GM19328 (cell line): Measurements from ENCODE around the gene LSM3.

Experiments
- ATAC-seq: cut with Tn5 transposase; IDR thresholded peaks from one replicate; pipeline ENCODE4 v1.9.1; 2021; ENCODE audit warnings: mild to moderate bottlenecking, moderate library complexity; ENCODE audit not compliant: unreplicated experiment

The LSM3 gene

DNA sequence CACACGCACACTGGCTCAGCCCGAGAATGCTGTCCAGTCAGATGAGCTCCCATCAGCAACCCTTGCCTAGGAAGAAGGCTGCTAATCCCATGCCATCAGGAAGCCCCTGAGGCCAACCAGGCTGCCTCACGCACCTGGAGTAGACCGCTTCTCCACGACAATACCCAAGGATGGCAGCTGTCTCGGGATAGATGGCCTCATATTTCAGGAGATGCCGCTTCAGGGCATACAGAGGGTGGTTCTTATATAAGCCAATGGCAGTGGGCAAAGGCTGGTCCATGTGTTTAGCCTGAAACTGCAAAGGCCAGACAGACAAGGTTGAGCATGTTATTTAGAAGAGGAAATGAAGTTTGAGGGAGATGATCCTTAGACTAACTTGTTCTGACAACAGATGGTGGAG, 22.4 kb upstream of the LSM3 start:
- ATAC-seq, result no peak

DNA sequence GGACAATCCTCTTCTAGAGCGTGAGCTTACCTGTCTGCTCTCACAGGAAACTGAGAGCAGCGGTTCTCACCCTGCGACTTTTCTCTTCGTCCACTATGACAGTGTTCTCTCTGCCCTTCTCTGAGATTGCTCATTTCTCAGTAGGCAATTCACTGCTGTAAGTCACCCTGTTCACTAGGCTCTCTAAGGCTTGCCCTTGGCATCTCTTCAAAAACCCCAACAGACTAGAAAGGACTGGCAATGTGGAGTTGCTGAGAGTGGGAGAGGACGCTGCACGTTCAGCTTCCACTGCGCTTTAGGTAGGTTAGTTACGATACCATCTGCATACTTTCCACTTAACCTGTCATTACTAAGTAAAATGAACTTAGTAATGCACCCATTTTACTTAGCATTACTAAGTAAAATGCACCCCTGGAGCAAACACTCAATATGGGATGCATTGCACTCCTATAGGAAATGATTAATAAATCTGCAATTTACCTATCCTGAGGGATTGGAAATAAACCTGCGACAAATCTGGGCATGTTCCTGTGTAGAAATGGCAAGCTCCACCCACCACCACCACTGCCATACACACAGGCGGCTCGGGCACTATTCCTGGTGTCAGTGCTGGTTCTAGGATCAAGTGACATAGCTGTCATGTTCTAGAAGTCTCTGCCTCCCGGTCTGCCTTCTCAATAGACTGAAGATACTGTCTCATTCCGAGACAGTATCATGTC, 21.6 kb upstream of the LSM3 start:
- no peak for ATAC-seq

DNA sequence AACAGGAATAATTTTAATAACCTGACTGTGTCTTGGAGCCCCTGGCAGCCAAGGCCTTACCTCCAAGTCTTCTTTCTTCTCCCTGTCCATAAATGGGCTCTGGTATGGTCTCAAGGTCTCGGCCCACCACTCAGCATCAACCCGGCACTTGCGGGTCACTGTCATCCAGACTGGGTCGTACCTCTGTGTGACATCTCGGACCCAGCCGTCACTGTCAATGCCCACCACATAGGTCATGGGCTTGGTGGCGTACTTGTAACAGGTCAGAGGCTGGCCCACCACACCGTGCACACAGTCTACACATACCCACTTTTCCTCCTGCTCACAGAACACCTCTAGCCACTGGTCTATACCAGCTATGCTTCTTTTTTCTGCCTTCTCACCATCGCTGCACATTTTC, 20.7 kb upstream of the LSM3 start:
- ATAC-seq, result no peak

DNA sequence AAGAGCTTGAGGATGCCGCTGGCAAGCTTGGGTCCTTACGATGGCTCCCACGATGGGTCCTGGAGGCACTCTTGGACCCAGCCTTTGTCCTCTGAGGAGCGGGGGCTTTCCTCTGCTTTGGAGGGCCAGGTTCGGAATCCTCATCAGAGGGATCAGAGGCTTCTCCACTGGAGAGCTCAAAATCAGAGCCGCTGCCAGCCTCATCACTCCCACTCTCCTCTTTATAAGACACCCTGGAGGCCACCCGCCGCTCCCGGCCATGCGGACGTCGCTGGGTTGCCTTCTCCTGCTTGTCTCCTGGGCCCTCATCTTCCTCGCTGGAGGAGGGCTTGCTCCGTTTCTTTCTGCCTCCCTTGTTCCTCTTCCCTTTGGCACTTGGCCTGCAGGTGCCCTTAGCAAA, 20.2 kb upstream of the LSM3 start:
- no peak for ATAC-seq

DNA sequence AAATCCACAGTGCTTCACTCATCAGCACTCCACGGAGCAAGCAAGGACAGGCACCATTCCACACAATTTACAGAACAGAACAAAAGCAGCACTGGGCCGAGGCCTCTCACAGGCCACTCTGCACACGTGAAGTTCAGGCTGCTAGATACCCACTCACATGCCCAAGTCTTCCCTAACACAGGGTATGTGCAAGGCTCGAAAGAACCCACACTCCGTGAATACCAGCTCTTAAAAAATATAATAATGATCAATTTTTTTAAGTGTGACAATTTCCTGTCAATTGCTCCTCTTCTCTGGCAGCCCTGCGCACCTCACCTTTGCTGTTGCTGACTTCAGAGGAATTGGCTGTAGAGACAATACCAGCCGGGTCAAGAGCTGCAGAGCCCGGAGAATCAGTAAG, 19.2 kb upstream of the LSM3 start:
- no peak for ATAC-seq

DNA sequence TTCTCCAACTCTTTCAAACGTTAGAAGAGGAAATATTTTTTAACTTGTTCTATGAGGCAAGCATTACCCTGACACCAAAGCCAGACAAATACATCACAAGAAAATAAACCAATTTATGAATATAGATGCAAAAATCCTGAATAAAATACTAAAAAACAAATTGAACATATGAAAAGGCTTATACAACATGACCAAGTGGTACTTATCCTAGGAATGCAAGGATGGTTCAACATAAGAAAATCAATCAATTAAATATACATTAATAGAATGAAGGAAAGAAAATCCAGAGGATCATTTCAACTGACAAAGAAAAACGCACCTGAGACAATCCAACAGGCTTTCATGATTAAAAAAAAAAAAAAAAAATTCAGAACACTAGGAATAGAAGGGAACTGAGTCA, 17.3 kb upstream of the LSM3 start:
- no peak for ATAC-seq

DNA sequence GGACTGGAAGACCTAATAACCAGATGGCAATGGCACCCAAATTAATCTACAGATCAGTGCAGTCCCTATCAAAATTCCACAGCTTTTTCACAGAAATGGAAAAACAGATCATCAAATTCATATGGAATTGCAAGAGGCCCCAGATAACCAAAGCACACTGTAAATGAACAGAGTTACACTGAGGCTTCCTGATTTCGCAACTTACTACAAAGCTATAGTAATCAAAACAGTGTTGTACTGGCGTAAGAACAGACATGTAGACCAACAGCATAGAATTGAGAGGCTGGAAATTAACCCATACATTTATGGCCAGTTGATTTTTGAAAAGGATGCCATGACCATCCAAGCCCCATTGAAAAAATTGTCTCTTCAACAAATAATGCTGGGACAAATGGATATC, 16.4 kb upstream of the LSM3 start:
- no peak for ATAC-seq

DNA sequence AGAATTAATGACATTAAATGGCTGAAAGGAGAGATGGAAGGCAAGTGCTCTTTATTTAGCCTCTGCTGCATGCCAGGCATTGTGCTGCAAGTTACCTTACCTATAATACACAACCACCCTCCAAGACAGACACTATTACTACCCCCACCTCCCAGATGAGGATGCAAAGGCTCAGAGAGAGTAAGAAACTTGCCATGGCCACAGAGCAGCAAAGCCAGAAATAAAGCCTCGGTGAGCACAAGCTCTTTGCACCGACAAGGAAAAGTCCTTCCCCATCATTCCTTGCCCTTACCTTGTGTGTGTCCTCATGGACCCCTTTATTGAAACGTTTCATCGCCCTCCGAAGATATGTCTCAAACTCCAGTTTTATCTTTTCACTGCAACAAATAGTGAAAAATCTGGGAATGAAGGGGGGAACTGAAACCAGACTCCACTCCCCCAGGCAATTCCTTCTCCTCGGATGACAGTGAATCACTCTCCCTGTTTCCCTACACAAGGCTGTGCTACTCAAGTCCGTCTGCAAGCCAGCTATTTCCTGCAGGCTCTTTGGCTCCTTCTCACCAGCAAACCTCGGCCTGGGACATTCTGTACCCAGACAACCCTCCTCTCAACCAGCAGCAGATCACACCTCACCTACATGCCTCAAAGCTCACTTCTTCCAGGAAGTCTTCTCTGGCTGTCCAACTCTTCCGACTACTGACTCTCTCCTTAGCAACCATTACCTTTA, 11.6 kb upstream of the LSM3 start:
- no peak for ATAC-seq

DNA sequence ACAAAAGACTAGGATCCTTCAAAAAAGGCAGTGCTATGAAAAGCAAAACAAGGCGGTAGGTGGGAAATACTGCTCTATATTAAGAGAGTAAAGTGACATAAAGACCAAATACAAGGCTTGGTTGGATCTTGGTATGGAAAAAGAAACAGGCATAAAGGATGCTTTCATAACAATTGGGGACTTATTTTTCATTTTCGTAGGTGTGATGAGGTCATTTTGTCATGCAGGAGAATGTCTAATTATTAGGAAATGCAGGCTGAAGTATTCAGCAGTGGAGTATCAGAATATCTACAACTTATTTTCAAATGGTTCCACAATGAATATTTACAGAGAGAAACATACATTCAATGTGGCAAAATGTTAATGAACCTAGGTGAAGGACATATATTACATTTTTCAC, 9.2 kb upstream of the LSM3 start:
- ATAC-seq, result no peak

DNA sequence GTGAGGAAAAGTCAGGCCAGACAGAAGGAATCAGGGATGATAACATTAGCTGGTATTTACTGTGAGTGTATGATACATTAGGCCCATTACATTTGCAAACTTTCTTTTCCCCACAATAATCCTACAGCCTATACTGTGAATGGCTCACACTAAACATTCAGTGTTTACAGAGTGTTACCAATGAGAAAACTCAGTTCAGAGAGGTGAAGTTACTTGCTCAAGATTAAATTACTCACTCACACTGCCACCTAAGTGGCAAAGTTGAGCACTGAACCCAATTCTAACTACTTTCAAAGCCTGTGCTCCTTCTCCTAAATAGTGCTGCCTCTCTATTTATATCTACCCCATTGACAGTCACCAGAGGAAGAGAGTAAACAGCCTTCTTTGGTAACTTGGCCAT, 8.7 kb upstream of the LSM3 start:
- no peak for ATAC-seq

DNA sequence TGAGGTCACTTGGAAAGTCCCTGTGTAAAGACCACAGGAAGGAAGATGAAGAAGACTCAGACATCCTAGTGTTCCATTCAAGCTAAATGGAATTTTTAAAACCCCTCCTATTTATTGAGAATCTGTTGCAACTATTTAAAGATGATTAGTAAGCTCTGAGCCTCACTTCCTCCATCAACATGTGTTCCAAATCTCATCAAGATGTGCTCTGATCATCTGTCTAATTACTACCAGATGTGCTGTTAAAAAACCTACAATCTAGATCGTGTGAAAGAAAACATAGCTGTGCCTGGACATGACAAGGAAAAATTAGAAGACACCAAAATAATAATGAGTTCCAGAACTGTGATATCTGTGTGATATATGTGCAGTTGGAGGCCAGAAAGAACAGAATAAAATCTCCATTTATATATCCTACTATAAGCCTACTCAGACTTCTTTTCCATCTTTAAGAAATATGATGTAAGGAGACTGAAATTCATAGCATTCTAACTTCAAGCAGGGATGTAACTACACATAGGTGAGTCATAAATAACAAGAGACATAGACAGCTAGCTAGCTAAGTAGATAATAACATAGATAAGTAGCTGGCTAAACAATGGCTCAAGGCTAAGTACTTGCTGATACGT, 8.0 kb upstream of the LSM3 start:
- ATAC-seq, result no peak

DNA sequence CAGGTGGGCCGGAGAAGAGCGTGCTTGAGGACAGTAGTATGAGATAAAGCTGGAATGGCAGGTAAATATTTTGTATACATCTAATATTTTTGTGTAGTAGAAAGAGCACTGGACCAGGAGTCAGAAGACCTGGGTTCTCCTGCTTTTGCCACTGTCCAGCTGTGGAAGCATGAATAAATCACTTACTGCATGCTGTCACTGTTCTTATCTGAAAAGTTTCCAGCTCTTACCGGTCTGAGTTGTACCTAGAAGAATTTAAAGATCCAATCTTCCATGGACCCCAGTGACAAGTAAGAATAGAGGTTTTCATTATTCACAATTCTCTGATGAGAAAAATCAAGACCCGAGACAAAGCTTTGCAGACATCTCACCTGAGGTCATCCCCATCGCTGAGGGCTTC, 6.1 kb upstream of the LSM3 start:
- ATAC-seq, result no peak

DNA sequence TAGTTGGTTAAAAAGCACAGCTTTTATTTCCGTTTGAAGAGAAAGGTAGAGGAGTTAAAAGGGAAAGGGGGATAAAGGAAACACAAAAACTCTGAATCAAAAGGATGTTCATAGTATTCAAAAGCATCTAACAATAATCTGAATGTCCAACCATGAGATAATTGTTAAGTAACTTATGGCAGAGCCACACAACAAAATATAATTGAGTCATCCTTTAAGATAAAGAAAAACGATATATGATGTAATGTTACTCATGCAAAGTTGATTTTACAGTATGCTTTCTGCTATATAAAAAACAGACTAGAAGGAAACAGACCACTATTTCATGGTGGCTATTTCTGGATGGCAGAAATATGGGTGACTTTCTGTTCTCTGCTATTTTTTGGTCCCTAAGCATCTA, 4.1 kb upstream of the LSM3 start:
- ATAC-seq, result no peak

DNA sequence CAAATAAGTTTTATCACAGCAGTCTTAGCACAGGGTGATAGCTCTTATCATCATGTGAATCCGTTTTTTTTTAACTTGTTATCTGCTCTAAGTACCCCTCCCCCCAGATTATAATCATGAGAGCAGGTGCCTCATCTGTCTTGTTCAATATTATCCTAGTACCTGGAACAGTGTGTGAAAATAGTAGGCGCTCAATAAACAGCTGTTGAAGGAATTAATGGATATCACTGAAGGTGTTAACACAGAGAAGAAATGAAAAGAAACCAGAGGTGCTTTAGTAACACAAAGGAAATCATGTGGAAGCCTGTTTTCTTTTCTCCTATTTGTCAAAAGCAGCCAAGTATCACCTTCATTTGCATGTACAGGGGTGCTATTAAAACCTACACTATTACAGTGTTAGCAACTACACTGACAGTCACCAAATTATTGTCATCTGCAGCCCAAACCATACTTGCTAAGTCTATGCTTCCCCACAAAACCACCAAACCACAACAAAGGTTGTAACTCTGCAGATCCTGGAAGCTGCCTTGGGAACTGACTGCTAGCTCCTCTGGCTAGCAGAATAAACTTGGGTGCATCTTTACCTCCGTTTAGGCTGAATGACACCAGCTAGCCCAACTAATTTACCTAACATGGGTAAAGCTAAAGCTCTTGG, 3.1 kb upstream of the LSM3 start:
- ATAC-seq, result no peak

DNA sequence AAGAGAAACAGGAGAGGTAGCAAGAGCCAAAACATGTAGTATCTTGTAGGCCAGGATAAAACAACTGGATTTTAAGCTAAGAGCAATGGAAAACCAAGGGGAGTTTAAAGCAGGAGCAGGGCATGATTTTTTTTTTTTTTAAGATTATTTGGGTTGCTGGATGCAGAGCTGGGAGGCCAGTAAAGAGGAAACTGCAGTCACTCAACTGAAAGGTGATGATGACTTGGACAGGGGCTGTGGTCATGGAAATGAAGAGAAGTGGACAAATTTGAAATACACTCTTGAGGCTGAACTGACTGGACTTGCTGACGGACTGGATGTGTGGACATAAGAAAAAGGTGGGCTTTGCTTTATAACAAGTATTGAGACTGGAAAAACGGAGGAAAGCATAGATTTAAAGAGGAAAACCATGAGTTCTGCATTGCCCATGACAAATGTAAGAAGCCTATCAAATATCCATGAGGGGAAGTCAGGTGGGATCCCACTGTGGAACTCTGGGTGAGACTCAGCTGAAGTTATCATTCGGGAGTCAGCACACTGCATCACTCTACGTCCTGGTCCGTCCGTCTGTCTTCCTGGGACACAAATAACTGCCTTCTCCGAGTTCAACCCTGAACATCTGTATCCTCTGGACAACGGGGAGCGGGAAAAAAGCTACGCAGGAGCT, 904 bp upstream of the LSM3 start:
- ATAC-seq, result peak; percentile 3

DNA sequence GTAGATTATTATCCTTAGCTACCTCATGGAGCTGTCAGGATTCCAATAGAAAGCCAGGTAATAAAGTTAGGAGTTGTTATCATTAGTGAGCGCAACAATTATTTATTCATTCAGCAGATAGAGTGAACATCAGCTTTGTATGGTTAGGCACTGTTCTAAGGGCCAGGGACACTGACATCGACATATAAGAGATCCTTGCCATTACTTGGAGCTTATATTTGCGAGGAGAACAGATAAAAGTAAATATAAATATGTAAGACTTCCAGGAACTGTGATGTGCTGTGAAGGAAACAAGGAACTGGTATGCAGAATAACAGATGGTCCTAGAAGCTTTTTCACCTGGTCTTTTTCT, 473 bp downstream of the LSM3 start:
- no peak for ATAC-seq

DNA sequence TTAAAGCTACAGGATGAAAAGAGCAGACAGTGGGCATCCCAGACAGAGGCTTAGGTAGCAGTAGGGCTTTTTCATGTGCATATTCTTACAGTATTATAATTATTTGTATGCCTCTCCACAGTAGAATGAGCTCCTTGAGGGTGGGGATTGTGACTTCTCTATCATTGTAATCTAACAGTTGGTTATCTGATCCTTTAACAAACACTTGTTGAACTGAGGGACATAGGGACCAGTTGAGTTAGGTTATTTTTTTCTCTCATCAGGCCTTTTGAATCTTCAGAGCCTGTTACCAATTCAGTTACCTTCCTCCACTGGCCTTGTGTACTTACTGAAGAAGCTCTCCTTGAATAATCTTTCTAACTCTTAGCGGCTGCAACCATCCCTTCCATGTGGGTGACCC, 1.2 kb downstream of the LSM3 start:
- no peak for ATAC-seq

DNA sequence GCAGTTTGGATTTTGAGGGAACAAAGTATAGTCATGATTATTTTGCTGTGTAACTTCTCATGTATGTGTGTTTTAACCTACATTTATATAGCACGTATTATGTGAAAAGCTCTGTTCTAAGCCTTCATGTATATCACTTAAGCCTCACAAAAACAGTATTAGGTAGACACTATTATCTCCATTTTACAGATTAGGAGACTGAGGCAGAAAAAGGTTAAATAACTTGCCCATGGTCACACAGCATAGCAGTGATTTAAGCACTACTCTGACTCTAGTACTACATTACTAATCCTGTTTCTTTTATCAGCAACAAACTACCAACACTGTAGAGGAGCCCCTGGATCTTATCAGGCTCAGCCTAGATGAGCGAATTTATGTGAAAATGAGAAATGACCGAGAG, 2.6 kb downstream of the LSM3 start:
- ATAC-seq, result no peak

DNA sequence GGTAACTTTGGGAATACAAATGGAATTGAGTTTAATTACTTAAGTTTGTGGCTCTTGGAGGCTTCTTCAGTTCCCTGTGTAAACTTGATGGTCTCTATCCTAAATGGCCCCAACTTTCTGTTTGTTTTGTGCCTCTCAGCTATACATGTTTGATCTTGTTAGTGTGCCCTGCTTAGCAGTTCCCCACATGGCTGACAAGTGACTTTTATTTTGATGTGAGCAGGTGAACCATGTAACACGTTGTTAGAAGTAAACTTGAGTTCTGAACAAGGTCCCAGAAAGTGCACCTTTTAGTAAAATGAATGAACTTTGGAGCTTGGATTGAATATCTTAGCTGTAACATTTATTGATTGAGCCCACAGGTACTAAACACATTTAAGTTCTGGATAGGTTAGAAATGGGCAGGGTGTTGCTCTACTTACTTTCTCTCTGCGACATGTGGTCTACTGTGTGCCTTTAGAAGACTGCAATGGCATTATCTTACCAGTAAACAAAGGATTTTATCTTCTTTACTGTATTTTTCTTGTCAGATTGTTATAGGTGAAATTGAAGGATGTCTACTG, 4.5 kb downstream of the LSM3 start:
- no peak for ATAC-seq

DNA sequence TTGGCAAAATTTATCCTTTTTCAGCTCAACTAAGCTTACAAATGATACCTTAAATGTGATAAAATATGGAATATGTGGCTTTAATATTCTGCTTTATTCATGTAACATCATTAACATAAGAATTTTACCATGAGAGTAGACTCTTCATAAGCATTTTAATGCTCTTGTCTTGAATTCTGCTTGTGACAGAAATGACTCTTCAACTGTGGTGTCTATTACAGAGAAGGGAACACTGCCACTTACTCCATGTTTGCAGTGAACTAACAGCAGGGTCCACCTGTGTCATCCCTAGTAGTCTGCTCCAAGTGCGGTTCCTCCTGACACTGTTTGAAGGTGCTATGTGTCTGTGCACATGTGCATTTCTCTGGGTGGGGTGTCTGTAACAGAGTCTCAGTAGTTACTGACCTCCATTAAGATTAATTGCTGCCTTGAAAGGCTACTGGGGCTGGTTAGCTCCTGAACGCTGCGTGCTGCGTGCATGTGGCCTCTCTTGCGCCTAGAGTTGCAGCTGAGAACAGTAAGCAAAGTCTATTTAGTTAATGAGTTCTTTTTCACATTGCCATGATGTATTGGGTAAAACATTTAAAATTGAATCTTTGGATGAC, 8.3 kb downstream of the LSM3 start:
- ATAC-seq, result no peak
